Urothelium cell line (cell line): ENCODE measurements around the gene EWSR1.

Experiments used
- DNase-seq: peaks from one replicate; pipeline ENCODE4 v3.0.0; 2011; ENCODE audit warnings: low spot score, mixed read lengths
- FAIRE-seq: peaks from 2 replicates; lab custom pipeline; 2011; peaks lifted over from hg19 to GRCh38; lab: Jason Lieb, UNC

Gene EWSR1

DNA sequence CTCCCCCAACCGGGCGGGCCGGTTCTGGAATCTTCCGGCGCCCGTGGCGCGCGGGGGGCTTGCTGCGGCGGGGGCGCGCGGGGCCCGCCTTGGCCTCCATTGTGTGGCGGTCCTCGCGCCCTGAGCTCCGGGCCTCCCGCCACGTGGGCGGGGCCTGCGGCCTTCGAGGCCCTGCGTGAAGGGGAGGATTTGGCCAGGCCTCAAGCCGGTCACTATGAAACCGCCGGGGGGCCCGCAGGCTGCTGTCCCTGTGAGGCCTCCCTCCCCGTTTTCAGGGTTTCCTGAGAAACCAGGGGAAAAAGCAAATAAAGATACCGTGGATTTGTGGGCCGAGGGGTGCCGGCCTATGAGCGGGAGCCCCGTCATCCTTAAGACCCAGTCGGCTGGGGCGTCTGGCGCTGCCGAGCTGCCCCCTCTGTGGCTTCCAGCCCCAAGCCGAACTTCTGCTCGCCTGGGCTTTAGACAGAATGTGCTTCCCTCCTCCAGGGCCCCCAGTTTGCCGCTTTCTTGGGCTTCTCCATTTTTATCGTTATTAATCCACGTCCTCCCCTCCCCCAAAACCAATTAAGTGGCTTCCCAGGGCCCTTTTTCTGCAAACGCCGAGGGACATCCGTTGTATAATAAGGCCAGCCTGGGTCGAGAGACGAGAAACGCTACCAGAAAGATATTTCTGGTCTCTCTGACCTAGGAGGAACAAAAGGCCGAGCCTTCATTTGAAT, 602 bp downstream of the EWSR1 start:
- DNase-seq (peak; percentile 67), FAIRE-seq (no peak)

DNA sequence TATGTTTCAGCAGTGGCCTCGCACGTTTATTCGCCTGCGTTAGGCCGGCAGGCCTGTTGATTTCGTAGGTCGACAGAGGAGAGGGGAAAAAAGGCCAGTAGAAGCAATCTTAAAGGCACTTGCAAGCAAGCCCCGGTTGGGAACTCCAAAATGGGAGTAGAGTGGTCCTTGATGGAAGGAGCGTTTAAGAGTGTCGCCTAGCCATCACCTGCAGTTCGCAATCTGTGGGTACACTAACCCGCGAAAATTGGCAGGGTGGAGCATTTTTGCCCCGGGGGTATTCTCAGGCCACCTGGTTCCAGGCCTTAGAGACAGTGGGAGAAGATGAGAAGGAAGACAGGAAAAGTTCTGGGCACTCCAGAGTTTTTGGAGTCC, 1.1 kb downstream of the EWSR1 start:
- FAIRE-seq (no peak), DNase-seq (no peak)

DNA sequence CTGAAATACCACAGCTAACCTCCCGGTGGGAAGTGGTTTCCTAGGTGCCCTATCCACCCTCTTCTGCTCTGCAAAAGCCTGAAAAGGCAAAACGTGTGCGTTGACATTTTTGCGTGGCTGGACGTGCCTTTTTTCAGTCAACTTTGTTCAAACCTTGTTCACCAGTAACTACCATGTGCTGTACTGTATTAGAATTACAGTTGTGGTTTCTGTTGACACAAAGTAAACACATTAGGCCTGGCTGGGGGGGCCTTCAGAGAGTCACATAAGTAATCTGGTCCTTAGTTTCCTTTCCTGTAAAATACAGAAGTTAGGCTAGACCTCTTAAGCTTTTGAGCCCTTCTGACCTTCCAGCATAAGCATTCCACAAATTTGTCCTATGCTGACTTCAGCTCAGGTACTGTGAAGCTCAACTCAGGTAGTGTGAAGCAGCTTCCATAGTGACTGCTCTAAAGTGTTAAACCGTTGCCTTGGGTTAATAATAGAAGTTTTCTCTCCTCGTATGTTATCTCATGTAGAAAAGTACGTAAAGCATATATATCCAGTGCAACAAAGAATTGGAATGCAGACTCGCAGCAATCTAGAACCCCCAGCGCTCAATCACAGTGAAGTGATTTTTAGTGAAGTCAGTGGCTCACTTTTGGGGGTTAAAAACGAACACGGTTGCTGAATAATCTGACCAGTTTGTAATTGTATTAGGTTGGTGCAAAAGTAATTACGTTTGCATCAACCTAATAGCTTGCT, 1.8 kb downstream of the EWSR1 start:
- DNase-seq (no peak), FAIRE-seq (no peak)

DNA sequence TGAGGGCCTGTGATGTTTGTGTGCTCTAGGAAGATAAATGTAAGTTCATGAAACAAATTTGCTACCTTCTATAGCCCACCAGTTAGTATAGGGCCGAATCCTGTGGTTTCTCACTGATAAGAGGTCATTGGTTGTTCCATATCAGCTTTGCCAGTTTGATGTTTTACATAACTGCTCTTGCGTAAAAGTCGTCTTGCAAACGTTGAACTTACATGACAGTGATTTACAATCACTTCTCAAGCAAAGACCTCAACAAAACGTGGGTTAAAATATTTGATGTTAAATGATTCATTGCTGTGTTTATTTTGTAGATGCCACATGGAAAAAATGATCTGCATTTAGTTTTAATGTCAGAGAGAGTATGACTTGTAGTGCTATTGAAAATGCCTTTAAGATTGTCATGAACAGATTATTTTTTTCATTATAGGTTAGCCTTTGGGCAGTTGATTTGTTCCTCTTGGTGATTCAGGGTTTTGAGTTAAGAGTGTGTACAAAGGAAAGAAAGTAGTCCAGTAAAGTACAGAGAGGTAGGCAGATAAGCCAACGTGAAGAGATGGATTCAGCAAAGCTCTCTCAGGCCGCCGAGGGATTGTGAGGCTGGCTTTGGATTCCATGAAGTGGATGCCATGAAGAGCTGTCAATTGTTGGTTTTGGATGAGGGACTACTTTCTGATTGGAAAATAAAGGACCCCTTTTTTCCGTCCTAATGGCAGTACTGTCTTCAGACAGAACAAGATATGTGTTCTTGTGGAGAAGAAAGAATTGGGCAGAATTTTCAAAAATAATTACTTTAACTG, 2.6 kb downstream of the EWSR1 start:
- no peak for DNase-seq
- no peak for FAIRE-seq

DNA sequence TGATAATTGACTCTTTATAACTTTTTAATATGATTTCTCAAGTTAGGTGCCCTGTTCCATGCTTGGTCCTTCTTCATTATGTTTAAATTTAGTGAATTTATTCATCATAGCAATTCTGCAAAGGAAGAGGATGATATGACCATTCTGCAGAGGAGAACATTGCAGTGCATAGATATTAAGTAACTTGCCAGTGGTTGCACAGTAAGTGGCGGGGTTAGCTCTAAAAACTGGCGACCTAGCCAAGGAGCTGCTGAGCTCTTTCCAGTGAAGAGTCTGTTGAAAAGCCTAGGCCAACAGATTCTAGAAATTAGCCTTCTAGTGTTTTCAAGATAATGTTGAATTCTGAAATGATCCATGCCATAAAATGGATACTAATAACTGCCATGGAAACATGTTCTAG, 4.6 kb downstream of the EWSR1 start:
- no peak for FAIRE-seq

DNA sequence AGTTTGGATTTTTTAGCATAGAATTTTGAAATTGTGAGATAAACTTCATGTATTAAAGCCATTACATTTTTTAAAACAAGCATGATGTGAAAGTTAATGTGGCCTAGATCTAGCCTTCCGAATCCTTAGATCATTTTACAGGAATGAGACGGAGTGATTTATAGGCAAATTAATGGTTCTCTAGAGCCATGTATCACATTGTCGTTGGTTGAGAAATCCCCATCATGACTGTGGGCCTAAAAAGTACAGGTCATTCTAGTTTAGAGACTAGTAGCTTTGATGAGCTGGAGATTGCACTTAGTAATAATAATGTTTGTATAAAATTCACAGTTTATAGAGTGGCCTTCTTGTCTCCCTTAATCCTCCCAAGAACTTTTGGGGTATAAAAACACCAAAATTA, 7.1 kb downstream of the EWSR1 start:
- DNase-seq: no peak
- FAIRE-seq: no peak

More for the DNA sequence above, 4.6 kb downstream of the EWSR1 start:
- DNase-seq: no peak

DNA sequence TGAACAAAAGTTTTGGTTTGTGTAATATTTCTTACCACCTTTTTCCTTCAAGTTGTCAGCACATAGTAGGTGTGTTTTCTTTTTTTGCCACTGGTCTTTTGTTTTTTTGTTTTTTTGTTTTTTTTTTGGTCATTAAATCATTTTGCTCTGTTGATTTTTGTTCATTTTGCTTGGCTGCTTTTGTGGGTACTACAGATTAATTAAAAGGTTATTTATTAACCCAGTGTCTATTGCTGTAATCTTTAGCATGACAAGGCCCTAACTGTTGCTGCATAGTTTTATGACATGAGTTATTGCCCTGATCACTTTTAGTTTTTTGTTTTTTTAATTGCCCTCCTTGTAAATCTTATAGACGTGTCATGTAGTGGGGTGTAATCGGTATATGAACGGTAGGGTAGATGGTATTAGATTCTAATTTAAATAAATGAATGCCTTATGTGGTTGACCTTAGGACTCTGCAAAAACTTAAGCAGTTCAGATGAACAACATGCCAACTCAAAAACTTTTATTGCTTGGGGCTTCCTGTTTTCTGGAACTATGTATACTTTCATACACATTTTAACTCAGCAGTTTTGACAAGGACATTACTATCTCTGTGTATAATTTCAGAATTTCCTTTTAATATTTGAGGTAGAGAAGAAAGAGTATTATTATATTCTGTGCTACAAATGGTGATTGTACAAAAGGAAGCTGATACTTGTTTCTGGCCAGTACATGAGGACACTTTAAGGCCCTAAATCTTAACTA, 7.9 kb downstream of the EWSR1 start:
- DNase-seq: no peak
- FAIRE-seq: no peak

DNA sequence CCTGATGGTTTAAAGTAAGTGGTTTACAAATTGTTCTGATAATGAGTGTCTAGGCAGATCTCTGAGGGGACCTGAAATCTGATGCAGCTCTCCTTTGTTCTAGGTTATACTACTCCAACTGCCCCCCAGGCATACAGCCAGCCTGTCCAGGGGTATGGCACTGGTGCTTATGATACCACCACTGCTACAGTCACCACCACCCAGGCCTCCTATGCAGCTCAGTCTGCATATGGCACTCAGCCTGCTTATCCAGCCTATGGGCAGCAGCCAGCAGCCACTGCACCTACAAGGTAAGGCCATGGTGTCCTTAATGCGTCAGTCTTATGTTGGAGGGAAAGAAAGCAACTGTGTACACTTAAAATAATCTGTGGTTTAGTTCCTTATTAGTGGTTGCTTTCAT, 9.9 kb downstream of the EWSR1 start:
- FAIRE-seq: no peak

DNA sequence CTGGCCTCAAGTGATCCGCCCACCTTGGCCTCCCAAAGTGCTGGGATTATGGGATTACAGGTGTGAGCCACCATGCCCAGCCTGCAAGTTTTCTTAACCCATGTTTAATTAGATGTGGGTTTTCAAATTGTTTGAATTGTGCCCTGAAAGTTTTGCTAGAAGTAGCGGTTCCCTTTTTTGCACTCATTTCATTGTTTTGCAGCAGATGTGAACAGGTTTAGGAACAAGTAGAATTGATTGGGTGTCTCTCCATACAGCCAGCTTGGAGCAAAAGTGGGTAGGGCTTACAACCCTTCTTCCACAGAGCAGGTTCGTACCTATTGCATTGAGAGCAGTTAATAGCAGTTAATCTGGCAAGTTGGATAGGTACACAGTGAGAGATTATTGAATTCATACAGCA, 16.1 kb downstream of the EWSR1 start:
- FAIRE-seq: no peak
- no peak for DNase-seq

More for the DNA sequence above, 9.9 kb downstream of the EWSR1 start:
- no peak for DNase-seq

DNA sequence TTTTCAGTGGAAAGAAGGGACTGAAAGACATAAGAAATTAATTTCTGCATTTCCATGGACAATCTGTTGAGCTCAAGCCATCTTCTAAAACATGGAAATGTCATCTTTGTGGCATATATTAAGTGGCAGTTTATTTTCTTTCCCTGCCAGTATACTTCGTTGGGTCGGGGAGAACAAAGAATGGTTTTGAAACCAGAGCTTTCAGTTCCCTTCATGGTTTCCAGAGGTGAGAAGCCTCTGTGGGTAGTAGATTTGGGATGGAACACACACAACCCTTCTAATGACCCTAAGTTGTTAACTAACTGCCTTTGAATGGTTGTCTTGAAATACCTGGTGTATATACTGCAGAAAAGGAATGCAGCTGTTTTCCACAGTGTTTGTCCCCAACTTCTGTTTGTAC, 20.8 kb downstream of the EWSR1 start:
- DNase-seq (no peak), FAIRE-seq (no peak)

DNA sequence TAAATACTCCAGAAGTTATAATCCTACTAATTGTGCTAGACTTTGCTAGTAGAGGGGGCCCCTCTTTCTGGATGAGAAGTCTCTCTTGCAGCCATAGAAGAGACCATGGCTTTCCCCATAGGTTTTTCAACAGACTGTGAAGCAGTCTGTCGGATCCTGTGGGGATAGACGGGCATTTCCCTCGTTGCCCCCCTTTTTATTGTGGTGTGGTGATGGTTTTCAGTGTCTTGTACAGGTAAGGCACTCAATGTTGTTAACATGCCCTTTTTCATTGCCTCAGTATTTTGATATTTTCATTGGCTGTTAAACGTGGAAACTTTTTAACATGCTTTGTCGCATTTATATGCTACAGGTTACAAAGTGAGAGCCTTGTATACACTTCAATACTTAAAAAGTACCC, 22.0 kb downstream of the EWSR1 start:
- DNase-seq (no peak), FAIRE-seq (no peak)

DNA sequence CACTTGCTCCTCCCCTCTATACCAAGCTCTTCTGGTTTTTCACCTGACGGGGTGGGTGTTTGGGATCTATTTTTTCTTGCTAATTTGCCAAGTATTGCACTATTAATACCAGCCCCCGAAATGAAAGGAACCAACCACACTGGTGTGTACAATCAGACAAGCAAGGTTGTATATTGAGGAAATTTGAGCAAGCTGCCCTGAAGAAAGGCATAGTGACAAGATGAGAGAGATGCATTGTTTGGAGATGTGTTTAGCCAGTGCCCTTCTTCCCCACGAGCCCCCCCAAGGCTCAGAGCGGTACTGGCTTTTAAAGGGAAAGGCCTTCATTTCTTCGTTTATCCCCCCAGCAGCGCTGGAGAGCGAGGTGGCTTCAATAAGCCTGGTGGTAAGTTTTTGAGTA, 23.1 kb downstream of the EWSR1 start:
- DNase-seq (no peak), FAIRE-seq (peak; percentile 44)

DNA sequence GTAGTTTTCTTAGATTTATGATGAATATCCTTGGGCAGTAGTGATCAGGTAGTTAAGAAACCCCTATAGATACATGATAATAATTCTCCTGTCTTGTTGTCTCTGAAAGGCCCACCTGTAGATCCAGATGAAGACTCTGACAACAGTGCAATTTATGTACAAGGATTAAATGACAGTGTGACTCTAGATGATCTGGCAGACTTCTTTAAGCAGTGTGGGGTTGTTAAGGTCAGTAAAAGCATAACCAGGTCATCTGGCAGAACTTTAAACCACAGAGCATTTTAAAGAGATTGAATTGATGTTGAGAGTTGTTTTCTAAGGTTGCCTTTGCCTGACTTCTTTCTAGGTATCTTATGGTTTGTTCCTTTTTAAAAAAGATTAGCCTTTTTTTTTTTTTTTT, 24.3 kb downstream of the EWSR1 start:
- no peak for FAIRE-seq
- DNase-seq: no peak

DNA sequence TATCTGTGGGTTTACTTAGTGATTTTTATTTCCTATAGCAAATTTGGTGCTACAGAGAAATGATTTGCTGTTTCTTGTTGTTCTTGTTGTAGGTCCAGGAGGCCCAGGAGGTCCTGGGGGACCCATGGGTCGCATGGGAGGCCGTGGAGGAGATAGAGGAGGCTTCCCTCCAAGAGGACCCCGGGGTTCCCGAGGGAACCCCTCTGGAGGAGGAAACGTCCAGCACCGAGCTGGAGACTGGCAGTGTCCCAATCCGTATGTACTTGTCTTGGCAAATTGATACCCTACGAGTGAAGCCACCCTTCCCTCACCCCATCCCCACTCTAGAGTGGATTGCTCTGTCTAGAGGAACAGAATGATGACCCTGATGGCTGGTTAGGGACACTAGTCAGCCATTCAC, 30.6 kb downstream of the EWSR1 start:
- FAIRE-seq: no peak

DNA sequence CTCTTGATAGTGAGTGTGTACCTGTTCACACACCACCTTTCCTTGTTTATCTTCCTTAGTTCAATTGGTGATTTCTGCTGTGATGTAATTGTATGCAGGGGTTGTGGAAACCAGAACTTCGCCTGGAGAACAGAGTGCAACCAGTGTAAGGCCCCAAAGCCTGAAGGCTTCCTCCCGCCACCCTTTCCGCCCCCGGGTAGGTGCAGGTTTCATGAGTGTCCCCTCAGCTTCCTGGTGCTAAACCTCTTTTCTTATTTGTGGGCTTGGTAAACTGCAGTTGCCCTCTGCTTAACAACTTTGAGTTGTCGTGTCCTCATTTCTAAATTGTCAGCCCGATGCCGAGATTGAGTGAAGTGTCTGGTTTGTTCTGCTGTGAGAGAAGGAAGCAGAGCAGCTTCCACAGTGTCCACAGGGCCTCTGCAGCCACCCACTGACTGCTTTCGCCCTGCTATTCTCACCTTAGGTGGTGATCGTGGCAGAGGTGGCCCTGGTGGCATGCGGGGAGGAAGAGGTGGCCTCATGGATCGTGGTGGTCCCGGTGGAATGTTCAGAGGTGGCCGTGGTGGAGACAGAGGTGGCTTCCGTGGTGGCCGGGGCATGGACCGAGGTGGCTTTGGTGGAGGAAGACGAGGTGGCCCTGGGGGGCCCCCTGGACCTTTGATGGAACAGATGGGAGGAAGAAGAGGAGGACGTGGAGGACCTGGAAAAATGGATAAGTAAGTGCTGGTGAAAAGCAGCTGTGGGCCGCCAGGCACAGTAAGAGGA, 31.2 kb downstream of the EWSR1 start:
- DNase-seq (no peak), FAIRE-seq (peak; percentile 68)

More for the DNA sequence above, 30.6 kb downstream of the EWSR1 start:
- no peak for DNase-seq

DNA sequence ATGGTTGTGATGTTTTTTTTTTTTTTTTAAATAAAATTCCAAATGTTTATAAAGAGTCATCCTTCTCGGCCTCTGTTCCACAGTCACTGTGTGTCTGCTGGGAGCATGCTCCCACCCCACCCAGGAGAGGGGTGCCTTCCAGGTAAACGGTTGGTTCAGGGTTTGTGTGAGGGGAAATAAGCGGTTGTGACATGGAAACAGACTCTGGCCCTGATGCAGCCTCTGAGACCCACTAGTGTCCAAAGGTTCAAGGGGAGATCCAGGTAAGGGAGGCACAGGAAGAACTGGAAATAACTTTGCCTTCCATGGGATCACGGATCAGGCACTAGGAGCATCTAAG, 32.4 kb downstream of the EWSR1 start:
- DNase-seq (no peak), FAIRE-seq (no peak)

DNA sequence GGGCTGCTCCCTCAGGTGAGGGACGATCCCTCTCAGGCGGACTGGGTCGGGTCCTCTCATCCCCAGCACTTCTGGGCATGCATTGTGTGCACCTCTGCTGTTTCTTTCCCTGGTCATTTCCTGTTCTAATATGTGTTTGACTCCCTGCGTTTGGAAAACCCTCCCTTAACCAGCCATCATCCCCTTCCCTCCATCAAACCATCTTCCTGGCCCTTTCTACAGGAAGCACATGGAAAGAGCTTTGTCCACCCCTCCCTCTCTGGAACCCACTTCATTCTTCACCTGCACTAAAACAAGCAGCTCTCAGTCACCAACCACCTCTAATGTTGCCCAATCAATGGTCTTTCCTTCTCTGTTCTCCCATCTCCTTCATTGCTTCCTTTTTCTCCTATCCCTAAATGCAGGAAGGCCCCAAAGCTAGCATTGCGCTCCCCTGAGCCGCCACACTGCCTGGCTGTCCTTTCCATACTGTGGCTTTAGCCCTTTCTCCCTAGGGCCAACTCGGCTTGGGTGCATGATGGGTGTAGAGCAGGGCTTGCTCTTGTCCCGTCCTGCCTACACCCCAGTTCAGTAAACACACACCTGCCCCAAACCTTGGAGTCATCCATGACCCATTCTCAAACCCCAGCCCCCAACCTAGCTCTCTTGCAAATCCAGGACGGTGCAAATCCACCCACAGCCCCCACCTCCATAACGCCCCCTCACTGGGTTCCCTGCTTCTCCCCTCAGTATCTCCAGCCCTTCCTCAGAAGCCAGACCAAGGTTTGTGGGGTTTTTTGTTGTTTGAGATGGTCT, 32.9 kb downstream of the EWSR1 start:
- DNase-seq (no peak), FAIRE-seq (peak; percentile 37)

DNA sequence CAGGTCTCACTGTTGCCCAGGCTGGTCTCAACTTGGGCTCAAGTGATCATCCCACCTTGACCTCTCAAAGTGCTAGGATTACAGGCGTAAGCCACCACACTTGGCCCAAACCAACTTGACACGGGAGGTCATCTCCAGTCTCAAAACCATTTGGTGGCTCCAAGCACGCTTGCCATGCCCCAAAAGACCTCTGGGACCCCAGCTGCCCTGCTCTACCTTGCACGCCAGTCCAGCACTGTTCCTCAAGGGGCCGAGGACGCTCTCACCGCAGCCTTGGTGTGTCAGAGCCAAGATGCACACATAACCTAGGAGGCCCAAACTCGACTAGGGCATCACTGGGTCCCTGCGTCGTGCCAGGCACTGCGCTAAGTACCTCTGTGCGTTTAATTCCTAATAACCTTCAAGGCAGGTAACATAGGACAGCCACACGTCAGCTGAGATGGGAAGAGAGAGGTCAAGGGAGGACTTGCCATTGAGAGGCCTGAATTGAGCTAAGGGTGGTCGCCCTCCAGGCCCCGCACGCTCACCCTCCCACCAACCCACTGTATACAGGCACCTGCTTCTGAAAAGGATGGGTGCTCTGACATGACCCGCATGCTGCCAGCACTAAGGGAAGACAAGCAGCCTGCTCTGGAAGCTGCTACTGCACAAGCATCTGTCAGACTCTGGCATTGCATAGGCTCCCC, 33.8 kb downstream of the EWSR1 start:
- FAIRE-seq (no peak), DNase-seq (no peak)

DNA sequence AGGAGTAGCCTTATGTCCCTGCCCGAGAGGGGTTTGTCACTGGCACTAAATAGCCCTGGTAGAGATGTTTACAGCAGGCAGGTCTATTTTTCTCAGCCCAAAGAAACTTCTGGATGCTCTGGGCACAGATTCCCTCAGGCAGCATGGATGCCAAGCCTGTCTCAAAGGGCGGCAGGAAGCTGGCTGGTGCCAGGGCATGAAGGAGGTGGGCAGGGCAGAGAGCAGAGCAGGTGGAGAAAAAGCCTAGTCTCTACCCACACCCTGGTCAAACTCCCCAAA, 34.3 kb downstream of the EWSR1 start:
- FAIRE-seq: no peak
- DNase-seq: no peak
